ENCODE results near the gene DBT. TPM values are rescaled to one million over a fixed set of nuclear protein-coding genes. Genes with fewer than 3 reads are reported as not detected.
A peak's percentile ranks its signal among the peaks of the same experiment; 100 is the strongest.

Gene DBT
- total and polyA plus RNA-seq, 2 experiments from 2014 or later, result 5.8 to 9.3 TPM

GRCh38 chr1:100222428-100222827, 27.2 kb downstream of the DBT start:
- H3K36me3 ChIP-seq, result no peaks in the 10 kb centered on the region
- no peak overlapping the region for H3K4me3 ChIP-seq
- no peaks in the 10 kb centered on the region for H3K27me3 ChIP-seq
- H3K4me1 ChIP-seq (ENCODE audit: low read depth), result peaks cover 9% of the 10 kb centered on the region
- no peaks in the 10 kb centered on the region for H3K9me3 ChIP-seq (ENCODE audit: low read depth)
- no peak overlapping the region for H3K27ac ChIP-seq
- TF ChIP-seq CTCF (IDR thresholded peaks at IDR 0.05; ENCODE audit: low read depth, low read length), result no peak
- no peak for DNase-seq (ENCODE audit: low read depth in 1 of 2, low spot score in 1 of 2)

GRCh38 chr1:100219883-100220282, 29.8 kb downstream of the DBT start:
- DNase-seq (ENCODE audit: low read depth in 1 of 2, low spot score in 1 of 2), result peak in 1 of 2 donors; percentile 25
- peaks cover 10% of the 10 kb centered on the region for H3K4me1 ChIP-seq (ENCODE audit: low read depth)
- H3K9me3 ChIP-seq (ENCODE audit: low read depth), result no peaks in the 10 kb centered on the region
- no peak for TF ChIP-seq CTCF (IDR thresholded peaks at IDR 0.05; ENCODE audit: low read depth, low read length)
- H3K27ac ChIP-seq, result no peak overlapping the region
- H3K4me3 ChIP-seq, result no peak overlapping the region
- H3K36me3 ChIP-seq, result peaks cover 14% of the 10 kb centered on the region
- no peaks in the 10 kb centered on the region for H3K27me3 ChIP-seq

GRCh38 chr1:100219457-100219856, 30.2 kb downstream of the DBT start:
- no peaks in the 10 kb centered on the region for H3K9me3 ChIP-seq (ENCODE audit: low read depth)
- H3K4me3 ChIP-seq, result no peak overlapping the region
- no peaks in the 10 kb centered on the region for H3K27me3 ChIP-seq
- no peak for DNase-seq (ENCODE audit: low read depth in 1 of 2, low spot score in 1 of 2)
- H3K4me1 ChIP-seq (ENCODE audit: low read depth), result peaks cover 10% of the 10 kb centered on the region
- no peak for TF ChIP-seq CTCF (IDR thresholded peaks at IDR 0.05; ENCODE audit: low read depth, low read length)
- peaks cover 18% of the 10 kb centered on the region for H3K36me3 ChIP-seq
- H3K27ac ChIP-seq, result no peak overlapping the region

DNA sequence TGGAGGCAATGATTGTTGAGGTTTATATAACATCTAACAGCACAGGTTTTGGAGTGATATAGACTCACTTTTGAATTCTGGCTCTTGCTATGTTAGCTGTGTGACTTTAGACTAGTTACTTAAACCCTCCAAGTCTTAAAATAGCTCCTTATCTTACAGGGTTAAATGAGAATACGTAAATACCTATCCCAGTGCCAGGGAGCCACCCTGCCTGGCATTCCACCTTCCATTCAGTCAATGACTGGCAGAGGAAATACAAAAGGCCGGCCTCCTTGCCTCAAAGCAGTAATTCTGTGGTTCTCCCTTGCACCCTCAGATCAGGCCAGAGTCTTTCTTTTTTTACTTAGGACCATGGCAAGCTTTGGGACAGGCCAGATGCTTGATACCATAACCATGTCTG, 31.8 kb downstream of the DBT start:
- no peaks in the 10 kb centered on the region for H3K9me3 ChIP-seq (ENCODE audit: low read depth)
- no peak overlapping the region for H3K4me3 ChIP-seq
- peak overlapping the region; percentile 76 for H3K27ac ChIP-seq
- DNase-seq (ENCODE audit: low read depth in 1 of 2, low spot score in 1 of 2), result no peak
- no peaks in the 10 kb centered on the region for H3K27me3 ChIP-seq
- H3K4me1 ChIP-seq (ENCODE audit: low read depth), result peaks cover 10% of the 10 kb centered on the region
- TF ChIP-seq CTCF (IDR thresholded peaks at IDR 0.05; ENCODE audit: low read depth, low read length), result no peak
- peaks cover 28% of the 10 kb centered on the region for H3K36me3 ChIP-seq

DNA sequence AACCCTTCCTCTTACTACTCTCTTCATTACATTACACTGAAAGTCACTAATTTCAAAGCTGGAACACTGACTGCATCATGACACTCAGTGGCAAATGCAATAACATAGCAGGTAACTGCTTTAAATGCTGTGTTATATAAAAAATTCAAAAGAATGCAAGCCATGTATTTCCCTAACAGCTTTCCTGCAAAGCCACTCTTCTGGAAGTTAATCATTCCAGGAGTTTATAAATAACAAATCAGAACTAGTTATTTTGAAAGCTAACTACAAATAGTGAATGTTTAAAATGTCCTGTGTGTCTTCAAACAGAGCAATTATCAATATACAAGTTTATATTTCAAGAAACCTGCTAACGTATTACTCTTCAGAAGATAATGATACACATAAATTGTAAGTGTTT, 34.5 kb downstream of the DBT start:
- Histone ChIP-seq H3K27ac (no peak overlapping the region), H3K4me3 (no peak overlapping the region), H3K36me3 (peaks cover 39% of the 10 kb centered on the region), H3K27me3 (no peaks in the 10 kb centered on the region), H3K4me1 (ENCODE audit: low read depth) (peaks cover 10% of the 10 kb centered on the region), H3K9me3 (ENCODE audit: low read depth) (no peaks in the 10 kb centered on the region)
- no peak for TF ChIP-seq CTCF (IDR thresholded peaks at IDR 0.05; ENCODE audit: low read depth, low read length)
- no peak for DNase-seq (ENCODE audit: low read depth in 1 of 2, low spot score in 1 of 2)

- Histone ChIP-seq H3K27me3 (no peaks in the 10 kb centered on the region), H3K27ac (no peak overlapping the region), H3K4me3 (no peak overlapping the region), H3K9me3 (ENCODE audit: low read depth) (no peaks in the 10 kb centered on the region), H3K36me3 (peaks cover 44% of the 10 kb centered on the region), H3K4me1 (ENCODE audit: low read depth) (peaks cover 9% of the 10 kb centered on the region)
- no peak for TF ChIP-seq CTCF (IDR thresholded peaks at IDR 0.05; ENCODE audit: low read depth, low read length)
- DNase-seq (ENCODE audit: low read depth in 1 of 2, low spot score in 1 of 2), result no peak
These were observed 36.5 kb downstream of the DBT start for GRCh38 chr1:100213141-100213540.
